GM19043 (cell line): ENCODE measurements around the gene HARS1.
A peak's percentile ranks its signal among the peaks of the same experiment; 100 is the strongest.
"Not testable (repeated sequence)": the region's sequence is repeated elsewhere in the genome, so short reads cannot be mapped to it uniquely, and the experiment has no call there.

Source experiments
- ATAC-seq: cut with Tn5 transposase; IDR thresholded peaks from one replicate; pipeline ENCODE4 v1.9.1; 2021; ENCODE audit warnings: low read depth; ENCODE audit not compliant: unreplicated experiment

The HARS1 gene

GRCh38 chr5:140678993-140679392 is 12.2 kb downstream of the HARS1 start:
- ATAC-seq: no peak

GRCh38 chr5:140677947-140678346 is 13.2 kb downstream of the HARS1 start:
- no peak for ATAC-seq

- no peak for ATAC-seq
These were observed 16.5 kb downstream of the HARS1 start for GRCh38 chr5:140674629-140675028.

- no peak for ATAC-seq
These were observed 17.0 kb downstream of the HARS1 start for GRCh38 chr5:140674211-140674610.

- no peak for ATAC-seq
These were observed 17.8 kb downstream of the HARS1 start, which contains the start of gene DND1 for GRCh38 chr5:140673187-140673976. TSS of gene DND1 (minus strand) at chr5:140673576. CDS start at chr5:140673542, 34 bp downstream.

- no peak for ATAC-seq
These were observed 18.5 kb downstream of the HARS1 start for GRCh38 chr5:140672455-140673186.

- ATAC-seq: no peak
These were observed 19.6 kb downstream of the HARS1 start for GRCh38 chr5:140671472-140672125.

GRCh38 chr5:140671035-140671434 is 20.1 kb downstream of the HARS1 start:
- ATAC-seq: not testable (repeated sequence)

- peak; percentile 96 for ATAC-seq
These were observed 26.6 kb downstream of the HARS1 start, which contains the start of gene WDR55 for GRCh38 chr5:140664359-140665119. TSS of gene WDR55 (plus strand) at chr5:140664904. CDS start at chr5:140664913, 9 bp downstream.

GRCh38 chr5:140664030-140664358 is 27.2 kb downstream of the HARS1 start:
- no peak for ATAC-seq

- not testable (repeated sequence) for ATAC-seq
These were observed 30.8 kb downstream of the HARS1 start for GRCh38 chr5:140660371-140660770.

GRCh38 chr5:140658870-140659269 is 32.3 kb downstream of the HARS1 start:
- no peak for ATAC-seq

- peak; percentile 23 for ATAC-seq
These were observed 44.1 kb downstream of the HARS1 start for GRCh38 chr5:140647042-140647419.

- no peak for ATAC-seq
These were observed 48.5 kb downstream of the HARS1 start for GRCh38 chr5:140642718-140643117.

GRCh38 chr5:140641716-140642115 is 49.5 kb downstream of the HARS1 start:
- no peak for ATAC-seq

- peak; percentile 93 for ATAC-seq
These were observed 51.8 kb downstream of the HARS1 start, which contains the start of gene TMCO6 for GRCh38 chr5:140639148-140639981. TSS of gene TMCO6 (plus strand) at chr5:140639451. CDS start at chr5:140639528, 77 bp downstream.

GRCh38 chr5:140638898-140639147 is 52.3 kb downstream of the HARS1 start:
- not testable (repeated sequence) for ATAC-seq

- ATAC-seq: no peak
These were observed 53.6 kb downstream of the HARS1 start for GRCh38 chr5:140637371-140638100.
